ENCODE results near the gene PCDHGA3. TPM values are rescaled to one million over a fixed set of nuclear protein-coding genes. Genes with fewer than 3 reads are reported as not detected.
"Not testable (repeated sequence)": the region's sequence is repeated elsewhere in the genome, so short reads cannot be mapped to it uniquely, and the experiment has no call there.

PCDHGA3 gene
- total RNA-seq, 3 donors from 2014 or later (not counting 1 experiment from before 2014, with no cell fraction given): not detected

DNA sequence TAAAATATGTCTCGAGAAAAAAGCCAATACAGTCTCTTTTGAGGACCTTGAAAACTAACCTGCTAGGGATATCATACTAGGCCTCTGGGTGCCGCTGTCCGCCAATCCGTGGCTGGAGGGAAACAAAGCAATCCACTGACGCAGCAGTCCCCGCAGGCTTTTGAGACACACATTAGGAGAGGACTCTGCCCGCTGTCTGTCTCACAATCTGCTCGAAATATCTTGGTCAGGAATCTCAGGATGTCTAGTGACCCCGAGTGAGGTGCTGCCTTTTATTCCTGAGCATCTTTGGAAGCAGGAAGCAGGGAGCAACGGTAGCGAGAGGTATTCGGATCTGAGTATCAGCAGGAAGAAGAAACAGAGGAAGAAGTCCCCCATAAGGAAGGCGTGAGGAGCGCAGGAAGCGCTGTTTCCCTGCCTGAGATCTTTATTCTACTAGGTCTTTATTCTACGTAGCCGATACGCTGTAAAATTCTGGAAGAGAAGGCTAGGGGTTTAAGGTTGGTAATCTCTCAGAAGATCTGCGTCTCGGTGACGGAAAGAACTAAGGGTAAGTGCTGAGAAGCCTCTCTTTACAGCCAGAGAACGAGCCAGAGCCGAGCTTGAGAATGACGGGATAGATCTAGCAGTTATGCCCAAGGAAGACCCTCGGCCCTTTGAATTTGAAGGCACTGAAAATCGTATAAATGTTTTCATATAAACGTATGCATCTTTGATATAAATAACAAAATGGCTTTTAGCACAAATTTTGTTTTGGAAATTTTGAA lies 17.4 kb upstream of the PCDHGA3 start:
- H3K4me3 Mint-ChIP-seq: peak overlapping the region; percentile 92
- H3K4me1 Mint-ChIP-seq: peaks cover 7 to 8% of the 10 kb centered on the region in 2 donors
- H3K9me3 Mint-ChIP-seq: no peaks in the 10 kb centered on the region
- peaks cover 8% of the 10 kb centered on the region for H3K4me1 ChIP-seq (ENCODE audit: control insufficient read depth, insufficient read depth, low read length)
- peak overlapping the region in 1 of 2 donors; percentile 92 for H3K27ac Mint-ChIP-seq
- 19% methylated on average over 26 of the region's 27 CpGs for WGBS (ENCODE audit: insufficient coverage)
- DNase-seq (peak; percentile 52 to 81), ATAC-seq (peak; percentile 64 to 94 (median 85))
- peaks cover 18% of the 10 kb centered on the region for H3K36me3 Mint-ChIP-seq
- peak; percentile 67 for TF ChIP-seq CTCF (IDR thresholded peaks at IDR 0.05)
- H3K27ac ChIP-seq (ENCODE audit: low read length): peak overlapping the region; percentile 22
- H3K27me3 ChIP-seq (ENCODE audit: control insufficient read depth, insufficient read depth, low read length): peaks cover 15% of the 10 kb centered on the region
- H3K36me3 ChIP-seq (ENCODE audit: control insufficient read depth, insufficient read depth, low read length): no peaks in the 10 kb centered on the region
- peaks cover 3% of the 10 kb centered on the region for H3K9me3 ChIP-seq (ENCODE audit: control insufficient read depth, insufficient read depth, low read length)
- peaks cover 35 to 60% of the 10 kb centered on the region in 2 donors for H3K27me3 Mint-ChIP-seq (ENCODE audit: low read depth in 2 of 2)
- intact Hi-C loops (cut with micrococcal nuclease): loop anchor here (1.0 to 5.0 kb wide), 2 partner anchors 186 to 198 kb away; no protein-coding TSS in a partner anchor
- H3K4me3 ChIP-seq (ENCODE audit: low read length): peak overlapping the region; percentile 32

GRCh38 chr5:141328231-141328630 lies 15.4 kb upstream of the PCDHGA3 start:
- no peak overlapping the region for H3K27ac Mint-ChIP-seq
- ATAC-seq: no peak
- H3K4me3 Mint-ChIP-seq: no peak overlapping the region
- Histone ChIP-seq H3K9me3 (ENCODE audit: control insufficient read depth, insufficient read depth, low read length) (peaks cover 13% of the 10 kb centered on the region), H3K36me3 (ENCODE audit: control insufficient read depth, insufficient read depth, low read length) (no peaks in the 10 kb centered on the region), H3K27me3 (ENCODE audit: control insufficient read depth, insufficient read depth, low read length) (peaks cover 29% of the 10 kb centered on the region), H3K4me1 (ENCODE audit: control insufficient read depth, insufficient read depth, low read length) (peaks cover 5% of the 10 kb centered on the region), H3K4me3 (ENCODE audit: low read length) (no peak overlapping the region), H3K27ac (ENCODE audit: low read length) (no peak overlapping the region)
- no peak for DNase-seq
- WGBS (ENCODE audit: insufficient coverage): 77% methylated on average over 8 of the region's 8 CpGs
- H3K9me3 Mint-ChIP-seq: no peaks in the 10 kb centered on the region
- H3K27me3 Mint-ChIP-seq (ENCODE audit: low read depth in 2 of 2): peaks cover 46 to 79% of the 10 kb centered on the region in 2 donors
- peaks cover 6% of the 10 kb centered on the region for H3K36me3 Mint-ChIP-seq
- intact Hi-C loops (cut with micrococcal nuclease): loop anchor here (5.0 kb wide), 1 partner anchor 184 kb away; no protein-coding TSS in a partner anchor
- TF ChIP-seq CTCF (IDR thresholded peaks at IDR 0.05): no peak
- peaks cover 7 to 8% of the 10 kb centered on the region in 2 donors for H3K4me1 Mint-ChIP-seq

DNA sequence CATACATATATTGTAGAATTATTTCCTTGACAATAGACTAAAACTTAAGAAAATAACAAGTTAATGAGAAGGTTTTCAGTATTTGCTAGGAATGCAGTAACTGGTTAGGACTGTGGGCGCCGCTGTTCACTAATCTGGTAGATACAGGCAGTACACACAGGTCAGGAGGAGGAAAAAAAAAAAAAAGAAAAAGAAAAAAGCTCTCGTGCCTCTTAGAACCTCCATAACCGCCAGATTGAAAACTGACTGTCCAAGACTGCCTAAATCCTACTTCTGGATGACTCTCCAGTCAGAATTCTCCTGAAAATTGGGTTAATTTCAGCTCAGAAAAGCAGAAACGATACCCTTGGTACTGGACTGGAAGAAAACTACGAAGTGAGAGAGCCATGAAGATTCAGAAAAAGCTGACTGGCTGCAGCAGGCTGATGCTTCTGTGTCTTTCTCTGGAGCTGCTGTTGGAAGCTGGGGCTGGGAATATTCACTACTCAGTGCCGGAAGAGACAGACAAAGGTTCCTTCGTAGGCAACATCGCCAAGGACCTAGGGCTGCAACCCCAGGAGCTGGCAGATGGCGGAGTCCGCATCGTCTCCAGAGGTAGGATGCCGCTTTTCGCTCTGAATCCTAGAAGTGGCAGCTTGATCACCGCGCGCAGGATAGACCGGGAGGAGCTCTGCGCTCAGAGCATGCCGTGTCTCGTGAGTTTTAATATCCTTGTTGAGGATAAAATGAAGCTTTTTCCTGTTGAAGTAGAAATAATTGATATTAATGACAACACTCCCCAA lies 13.1 kb upstream of the PCDHGA3 start, which contains the start of gene PCDHGA1:
Gene PCDHGA1 (plus strand): TSS at position 216 of the 782 bp plus-strand sequence.
- Mint-ChIP-seq H3K4me3 (no peak within 1 kb of the TSS), H3K27ac (no peak within 1 kb of the TSS), H3K4me1 (peaks cover 7 to 8% of the 10 kb centered on the region in 2 donors), H3K9me3 (peaks cover 0 to 2% of the 10 kb centered on the region in 2 donors), H3K36me3 (peaks cover 18% of the 10 kb centered on the region), H3K27me3 (ENCODE audit: low read depth in 2 of 2) (peaks cover 58 to 94% of the 10 kb centered on the region in 2 donors)
- no peak within 1 kb of the TSS for H3K27ac ChIP-seq (ENCODE audit: low read length)
- H3K36me3 ChIP-seq (ENCODE audit: control insufficient read depth, insufficient read depth, low read length): no peaks in the 10 kb centered on the region
- TF ChIP-seq CTCF (IDR thresholded peaks at IDR 0.05): peak; percentile 58
- H3K9me3 ChIP-seq (ENCODE audit: control insufficient read depth, insufficient read depth, low read length): peaks cover 16% of the 10 kb centered on the region
- H3K27me3 ChIP-seq (ENCODE audit: control insufficient read depth, insufficient read depth, low read length): peaks cover 37% of the 10 kb centered on the region
- no peak within 1 kb of the TSS for H3K4me3 ChIP-seq (ENCODE audit: low read length)
- intact Hi-C loops (cut with micrococcal nuclease): no loop called here
- DNase-seq: peak in 1 of 2 donors; percentile 55
- peak; percentile 58 to 71 (median 63) for ATAC-seq
- WGBS (ENCODE audit: insufficient coverage): 34% methylated on average over 21 of the region's 21 CpGs
- H3K4me1 ChIP-seq (ENCODE audit: control insufficient read depth, insufficient read depth, low read length): peaks cover 5% of the 10 kb centered on the region

DNA sequence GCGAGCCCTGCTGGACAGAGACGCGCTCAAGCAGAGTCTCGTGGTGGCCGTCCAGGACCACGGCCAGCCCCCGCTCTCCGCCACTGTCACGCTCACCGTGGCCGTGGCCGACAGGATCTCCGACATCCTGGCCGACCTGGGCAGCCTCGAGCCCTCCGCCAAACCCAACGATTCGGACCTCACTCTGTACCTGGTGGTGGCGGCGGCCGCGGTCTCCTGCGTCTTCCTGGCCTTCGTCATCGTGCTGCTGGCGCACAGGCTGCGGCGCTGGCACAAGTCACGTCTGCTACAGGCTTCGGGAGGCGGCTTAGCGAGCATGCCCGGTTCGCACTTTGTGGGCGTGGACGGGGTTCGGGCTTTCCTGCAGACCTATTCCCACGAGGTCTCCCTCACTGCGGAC lies 11.1 kb upstream of the PCDHGA3 start:
- ATAC-seq; H3K4me1 ChIP-seq (ENCODE audit: control insufficient read depth, insufficient read depth, low read length); H3K4me1 Mint-ChIP-seq; DNase-seq; H3K27ac ChIP-seq (ENCODE audit: low read length); H3K27ac Mint-ChIP-seq; intact Hi-C loops (cut with micrococcal nuclease); H3K4me3 Mint-ChIP-seq; H3K4me3 ChIP-seq (ENCODE audit: low read length); H3K36me3 ChIP-seq (ENCODE audit: control insufficient read depth, insufficient read depth, low read length); H3K9me3 Mint-ChIP-seq: not testable (repeated sequence)
- Histone ChIP-seq H3K27me3 (ENCODE audit: control insufficient read depth, insufficient read depth, low read length) (peaks cover 52% of the 10 kb centered on the region), H3K9me3 (ENCODE audit: control insufficient read depth, insufficient read depth, low read length) (peaks cover 16% of the 10 kb centered on the region)
- Mint-ChIP-seq H3K27me3 (ENCODE audit: low read depth in 2 of 2) (peaks cover 63 to 98% of the 10 kb centered on the region in 2 donors), H3K36me3 (peaks cover 38% of the 10 kb centered on the region)
- WGBS (ENCODE audit: insufficient coverage): 54% methylated on average over 37 of the region's 39 CpGs

All from natural killer cell (primary cell).